VCaP (cell line): ENCODE results near the gene FOXK1.

Experiments used
- H3K27ac ChIP-seq: fragments of 450-650 bp; 2 replicates; pipeline ENCODE4 v1.5.1; 2017
- TF ChIP-seq, protein P1 (sequence below): fragments of 450-650 bp; conservative IDR thresholded peaks from 2 replicates; pipeline ENCODE4 v1.5.1; 2017; ENCODE audit warnings: mild to moderate bottlenecking, moderate library complexity

Gene FOXK1

DNA sequence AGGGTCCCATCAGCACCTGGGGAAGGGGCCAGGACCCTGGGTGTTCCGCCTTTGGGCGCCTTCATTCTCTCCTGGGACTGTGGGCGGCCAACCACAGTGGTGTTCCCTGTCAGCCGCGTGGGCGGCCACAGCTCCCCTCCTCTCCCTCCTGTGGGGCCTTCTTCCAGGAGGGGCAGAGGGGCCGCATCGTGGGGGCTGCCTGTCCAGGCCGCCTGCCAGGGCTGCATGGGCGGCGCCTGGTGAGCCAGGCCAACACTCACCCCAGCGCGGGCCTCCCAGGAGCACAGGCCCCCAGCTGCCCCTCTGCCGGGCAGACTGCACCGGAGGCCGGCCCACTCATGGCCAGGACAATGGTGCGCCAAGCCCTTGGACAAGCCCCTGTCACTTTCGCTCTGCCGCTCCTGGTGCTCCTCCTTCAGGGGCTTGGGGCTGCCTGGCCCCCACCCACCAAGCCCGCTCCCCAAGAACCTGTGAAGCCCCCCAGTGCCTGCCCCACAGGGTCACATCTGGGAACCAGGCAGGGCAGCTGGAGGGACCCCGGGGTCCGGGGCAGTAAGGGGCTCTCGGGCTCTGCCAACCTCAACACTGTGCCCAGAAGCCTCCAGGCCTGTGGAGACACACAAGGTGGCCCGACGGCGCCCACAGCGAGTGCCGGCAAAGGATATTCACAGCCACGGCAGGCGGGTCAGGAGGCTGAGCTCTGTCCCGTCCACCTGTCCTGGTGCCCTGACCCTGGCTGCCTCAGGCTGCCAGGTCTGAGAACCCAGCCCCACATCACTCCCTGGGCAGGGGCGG lies 136.1 kb downstream of the FOXK1 start:
- TF ChIP-seq, protein P1, sequence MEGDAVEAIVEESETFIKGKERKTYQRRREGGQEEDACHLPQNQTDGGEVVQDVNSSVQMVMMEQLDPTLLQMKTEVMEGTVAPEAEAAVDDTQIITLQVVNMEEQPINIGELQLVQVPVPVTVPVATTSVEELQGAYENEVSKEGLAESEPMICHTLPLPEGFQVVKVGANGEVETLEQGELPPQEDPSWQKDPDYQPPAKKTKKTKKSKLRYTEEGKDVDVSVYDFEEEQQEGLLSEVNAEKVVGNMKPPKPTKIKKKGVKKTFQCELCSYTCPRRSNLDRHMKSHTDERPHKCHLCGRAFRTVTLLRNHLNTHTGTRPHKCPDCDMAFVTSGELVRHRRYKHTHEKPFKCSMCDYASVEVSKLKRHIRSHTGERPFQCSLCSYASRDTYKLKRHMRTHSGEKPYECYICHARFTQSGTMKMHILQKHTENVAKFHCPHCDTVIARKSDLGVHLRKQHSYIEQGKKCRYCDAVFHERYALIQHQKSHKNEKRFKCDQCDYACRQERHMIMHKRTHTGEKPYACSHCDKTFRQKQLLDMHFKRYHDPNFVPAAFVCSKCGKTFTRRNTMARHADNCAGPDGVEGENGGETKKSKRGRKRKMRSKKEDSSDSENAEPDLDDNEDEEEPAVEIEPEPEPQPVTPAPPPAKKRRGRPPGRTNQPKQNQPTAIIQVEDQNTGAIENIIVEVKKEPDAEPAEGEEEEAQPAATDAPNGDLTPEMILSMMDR: no peak
- H3K27ac ChIP-seq: no peak overlapping the region

DNA sequence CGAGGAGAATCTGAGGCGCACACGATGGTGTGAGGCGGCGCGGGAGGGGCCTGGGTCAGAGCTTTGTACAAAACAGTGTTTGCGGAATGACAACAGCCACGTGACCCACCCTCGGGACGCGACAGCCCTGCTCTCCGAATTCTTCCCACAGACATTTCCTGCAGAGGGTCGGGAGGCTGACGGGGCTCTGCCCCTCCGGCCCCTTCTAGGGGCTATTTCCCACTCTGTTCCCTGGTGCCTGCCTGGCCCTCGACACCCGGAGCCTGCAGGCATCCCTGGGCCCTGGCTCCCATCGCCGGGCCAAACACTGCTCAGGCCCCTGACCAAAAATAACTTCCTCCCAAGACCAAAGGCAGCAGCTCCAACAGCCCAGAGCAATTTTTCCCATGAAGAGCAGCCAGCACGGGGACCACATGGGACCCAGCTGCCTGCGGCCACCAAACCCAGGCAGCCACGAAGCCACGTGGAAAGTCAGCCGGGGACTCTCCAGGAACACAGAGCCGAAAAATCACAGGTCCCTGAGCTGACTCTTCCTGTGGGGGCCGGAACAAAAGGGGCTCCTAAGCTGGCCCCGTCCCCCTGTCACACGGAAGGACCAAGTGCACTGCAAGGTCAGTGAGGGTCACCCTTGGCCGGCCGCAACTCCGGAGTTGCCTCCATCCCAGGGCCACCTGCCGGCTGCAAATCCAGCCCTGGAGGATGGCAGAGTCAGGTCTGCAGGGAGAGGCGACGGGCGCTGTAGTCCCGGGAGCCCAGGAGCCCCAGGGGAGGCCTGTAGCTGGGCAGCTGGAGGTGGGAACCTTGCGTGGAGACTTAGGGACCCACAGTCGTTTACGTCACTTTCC lies 137.7 kb downstream of the FOXK1 start:
- TF ChIP-seq, protein P1: no peak
- no peak overlapping the region for H3K27ac ChIP-seq

DNA sequence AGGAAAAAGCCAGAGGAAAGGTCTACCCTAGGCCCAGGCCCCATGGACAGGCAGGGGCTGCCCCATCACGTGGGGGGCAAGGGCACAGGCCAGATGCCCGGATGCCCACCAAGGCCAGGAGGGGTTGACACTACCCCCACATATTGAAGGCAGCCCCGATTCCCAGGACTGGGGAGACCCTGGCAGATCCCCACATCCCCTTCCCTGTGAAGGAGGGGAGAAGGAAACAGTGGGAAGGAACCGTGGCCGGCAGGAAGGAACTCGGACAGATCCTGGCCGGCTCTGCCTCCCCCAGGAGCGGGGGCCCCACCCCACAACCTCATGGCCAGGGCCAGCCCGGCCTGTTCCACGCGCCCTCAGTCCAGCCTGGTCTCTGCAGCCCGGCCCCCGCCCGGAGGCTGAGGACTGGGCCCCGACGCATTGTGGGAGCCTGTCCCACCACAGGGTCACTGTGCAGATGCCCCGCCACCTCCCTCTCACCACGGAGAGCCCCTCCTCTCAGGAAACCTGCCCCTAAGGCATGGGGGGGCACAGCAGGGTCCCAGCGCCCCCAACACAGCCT lies 138.4 kb downstream of the FOXK1 start:
- no peak overlapping the region for H3K27ac ChIP-seq
- TF ChIP-seq, protein P1: no peak
